Measurements from ENCODE around the gene FAU. TPM values are rescaled to one million over a fixed set of nuclear protein-coding genes. Genes with fewer than 3 reads are reported as not detected.

Gene FAU
- total and polyA plus RNA-seq, 4 experiments from 2014 or later: 913 to 1,690 (median 1,294) TPM

GRCh38 chr11:65084598-65085375 is 37.1 kb downstream of the FAU start:
- DNase-seq: no peak
- Histone ChIP-seq H3K4me1 (ENCODE audit: insufficient read depth, low read length) (peaks cover 24% of the 10 kb centered on the region), H3K4me3 (ENCODE audit: low read length in 2 of 2) (peak overlapping the region; percentile 50 to 75), H3K36me3 (ENCODE audit: insufficient read depth, low read length) (peaks cover 37% of the 10 kb centered on the region), H3K27me3 (ENCODE audit: insufficient read depth, low read length) (no peaks in the 10 kb centered on the region), H3K27ac (ENCODE audit: low read depth, low read length) (peak overlapping the region; percentile 94), H3K9me3 (ENCODE audit: control insufficient read depth in 1 of 2, low read length in 2 of 2) (no peaks in the 10 kb centered on the region)
- Mint-ChIP-seq H3K4me1 (peaks cover 9 to 42% (median 25%) of the 10 kb centered on the region in 4 donors), H3K36me3 (peaks cover 28 to 29% of the 10 kb centered on the region in 2 donors), H3K9me3 (peaks cover 0 to 4% (median 0%) of the 10 kb centered on the region in 8 donors), H3K4me3 (peak overlapping the region; percentile 92 to 96 (median 94)), H3K27me3 (no peaks in the 10 kb centered on the region), H3K27ac (peak overlapping the region; percentile 97 to 99 (median 98))
- intact Hi-C loops (cut with micrococcal nuclease): loop anchor here (1.0 kb wide), 8 partner anchors 12 to 306 kb away; partner anchors contain the start of genes FAU, MRPL49, PPP2R5B and SF1
- ChIA-PET POLR2A (ENCODE audit: partially characterized antibody) (interaction anchor here (0.8 to 3.0 kb wide), 7 partner anchors 9 to 37 kb away, joined by 3 to 17 read pairs (median 4); partner anchors contain the start of genes FAU, MRPL49, TM7SF2 and VPS51), CTCF (ENCODE audit: partially characterized antibody) (interaction anchor here (1.0 to 1.8 kb wide), 8 partner anchors 10 to 70 kb away, joined by 3 to 9 read pairs (median 4); partner anchors contain the start of genes ARL2 and SAC3D1)

DNA sequence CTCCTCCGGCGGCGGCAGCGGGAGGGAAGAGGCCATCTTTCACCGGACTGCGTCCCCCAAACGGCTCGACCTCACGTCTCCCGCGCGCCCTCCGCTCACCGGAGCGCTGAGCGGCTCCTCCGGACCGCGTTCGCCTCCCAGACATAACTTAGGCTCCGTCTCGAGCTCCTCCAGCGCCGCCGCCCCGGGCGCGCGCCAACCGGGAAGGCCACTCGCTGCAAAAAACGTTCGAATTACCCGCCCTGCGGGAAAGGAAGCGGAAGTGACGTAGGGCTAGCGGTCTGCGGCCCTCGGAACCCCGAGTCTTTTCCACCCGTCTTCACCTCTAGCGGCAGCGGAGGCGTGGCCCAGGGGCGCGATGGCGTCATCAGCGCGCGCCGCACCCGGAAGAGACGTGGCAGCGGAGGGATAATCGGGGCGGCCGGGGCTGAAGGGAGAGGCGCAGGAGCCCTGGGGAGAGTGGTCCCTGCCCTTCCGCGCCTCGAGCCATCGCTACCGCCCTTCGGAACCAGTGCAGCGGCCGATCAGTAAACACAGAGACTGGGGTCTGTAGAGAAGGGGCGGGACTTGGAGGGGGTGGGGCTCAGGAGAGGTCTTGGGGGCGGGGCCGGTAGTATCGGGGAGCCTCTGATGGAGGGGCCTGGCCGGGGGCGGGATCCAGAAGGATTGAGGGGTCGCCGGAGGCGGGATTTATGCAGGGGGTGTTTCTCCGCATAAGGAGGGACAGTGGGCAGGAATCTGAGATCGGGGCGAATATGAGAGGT is 37.9 kb downstream of the FAU start, which contains the start of the genes CDCA5 and ZFPL1:
TSS of gene CDCA5 (minus strand) at position 207 of the 764 bp plus-strand sequence. CDS start at position 145, 62 bp downstream.
TSS of gene ZFPL1 (plus strand) at position 389 of the 764 bp plus-strand sequence. CDS start 477 bp downstream, outside the sequence.
- Mint-ChIP-seq H3K27ac (peak within 1 kb of the TSS; percentile 97 to 99 (median 98)), H3K36me3 (peaks cover 20 to 24% of the 10 kb centered on the region in 2 donors), H3K4me3 (peak within 1 kb of the TSS; percentile 92 to 96 (median 94)), H3K9me3 (peaks cover 0 to 4% (median 0%) of the 10 kb centered on the region in 8 donors), H3K4me1 (peaks cover 9 to 42% (median 26%) of the 10 kb centered on the region in 4 donors), H3K27me3 (no peaks in the 10 kb centered on the region)
- peaks cover 25% of the 10 kb centered on the region for H3K4me1 ChIP-seq (ENCODE audit: insufficient read depth, low read length)
- H3K36me3 ChIP-seq (ENCODE audit: insufficient read depth, low read length): peaks cover 30% of the 10 kb centered on the region
- ChIA-PET POLR2A (ENCODE audit: partially characterized antibody) (interaction anchor here (0.7 to 2.4 kb wide), 8 partner anchors 10 to 196 kb away, joined by 3 to 16 read pairs (median 6); partner anchors contain the start of genes FAU, MRPL49, SAC3D1 and VPS51), CTCF (ENCODE audit: partially characterized antibody) (interaction anchor here (1.1 to 1.5 kb wide), 6 partner anchors 11 to 71 kb away, joined by 3 to 5 read pairs (median 4); partner anchors contain the start of genes ARL2 and ZNHIT2)
- intact Hi-C loops (cut with micrococcal nuclease): loop anchor here (1.0 kb wide), 8 partner anchors 12 to 306 kb away; partner anchors contain the start of genes FAU, MRPL49, PPP2R5B and SF1
- peak within 1 kb of the TSS; percentile 74 to 75 for H3K4me3 ChIP-seq (ENCODE audit: low read length in 2 of 2)
- DNase-seq: peak; percentile 94 to 98 (median 97)
- no peaks in the 10 kb centered on the region for H3K27me3 ChIP-seq (ENCODE audit: insufficient read depth, low read length)
- no peaks in the 10 kb centered on the region for H3K9me3 ChIP-seq (ENCODE audit: control insufficient read depth in 1 of 2, low read length in 2 of 2)
- peak within 1 kb of the TSS; percentile 94 for H3K27ac ChIP-seq (ENCODE audit: low read depth, low read length)

DNA sequence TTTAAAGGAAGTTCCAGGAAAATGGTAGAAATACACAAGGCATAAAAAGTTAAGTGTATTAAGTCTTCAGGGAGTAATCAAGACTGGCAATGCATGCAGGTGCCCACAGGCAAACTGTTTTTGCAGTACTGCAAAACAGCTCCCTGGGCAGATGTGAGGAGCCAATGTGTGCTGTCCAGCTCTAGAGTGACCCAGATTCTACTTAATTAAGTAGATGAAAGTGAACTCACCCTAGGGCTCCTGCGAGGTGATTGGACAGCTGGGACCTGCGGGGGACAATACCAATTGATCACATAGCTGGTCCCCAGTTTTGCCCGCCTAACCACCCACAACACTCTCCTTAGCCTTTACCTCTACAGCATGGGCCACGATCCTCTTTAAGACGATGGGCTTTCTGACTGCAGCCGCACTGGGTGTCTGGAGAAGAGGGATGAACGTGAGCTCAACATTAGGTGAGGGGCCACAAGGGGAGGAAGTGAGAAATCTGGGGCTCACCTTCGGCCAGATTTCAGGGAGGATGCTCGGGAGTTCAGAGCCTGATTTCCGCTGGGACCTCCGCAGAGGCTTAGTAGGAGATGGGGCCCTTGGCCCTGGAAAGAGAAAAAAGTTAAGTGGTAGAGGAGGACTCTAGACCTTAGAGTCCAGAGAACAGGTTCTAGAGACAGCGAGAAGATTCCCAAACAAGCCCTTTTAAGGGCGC is 38.6 kb downstream of the FAU start:
- intact Hi-C loops (cut with micrococcal nuclease): no loop called here
- Mint-ChIP-seq H3K36me3 (peaks cover 13 to 17% of the 10 kb centered on the region in 2 donors), H3K4me3 (peak overlapping the region; percentile 92 to 96 (median 94)), H3K4me1 (peaks cover 11 to 46% (median 29%) of the 10 kb centered on the region in 4 donors), H3K9me3 (peaks cover 0 to 4% (median 0%) of the 10 kb centered on the region in 8 donors), H3K27ac (peak overlapping the region; percentile 97 to 99 (median 98)), H3K27me3 (no peaks in the 10 kb centered on the region)
- H3K4me3 ChIP-seq (ENCODE audit: low read length in 2 of 2): peak overlapping the region; percentile 74 to 75
- peaks cover 32% of the 10 kb centered on the region for H3K4me1 ChIP-seq (ENCODE audit: insufficient read depth, low read length)
- peak in 1 of 5 donors; percentile 4 for DNase-seq
- H3K9me3 ChIP-seq (ENCODE audit: control insufficient read depth in 1 of 2, low read length in 2 of 2): no peaks in the 10 kb centered on the region
- POLR2A ChIA-PET (ENCODE audit: partially characterized antibody): interaction anchor here (0.7 to 2.4 kb wide), 8 partner anchors 11 to 195 kb away, joined by 3 to 16 read pairs (median 6); partner anchors contain the start of genes FAU, MRPL49, SAC3D1 and VPS51
- no peaks in the 10 kb centered on the region for H3K27me3 ChIP-seq (ENCODE audit: insufficient read depth, low read length)
- peaks cover 29% of the 10 kb centered on the region for H3K36me3 ChIP-seq (ENCODE audit: insufficient read depth, low read length)
- H3K27ac ChIP-seq (ENCODE audit: low read depth, low read length): peak overlapping the region; percentile 94
- CTCF ChIA-PET (ENCODE audit: partially characterized antibody): interaction anchor here (0.8 to 1.5 kb wide), 10 partner anchors 12 to 183 kb away, joined by 3 to 5 read pairs (median 4); partner anchors contain the start of genes ARL2, TM7SF2 and ZNHIT2

DNA sequence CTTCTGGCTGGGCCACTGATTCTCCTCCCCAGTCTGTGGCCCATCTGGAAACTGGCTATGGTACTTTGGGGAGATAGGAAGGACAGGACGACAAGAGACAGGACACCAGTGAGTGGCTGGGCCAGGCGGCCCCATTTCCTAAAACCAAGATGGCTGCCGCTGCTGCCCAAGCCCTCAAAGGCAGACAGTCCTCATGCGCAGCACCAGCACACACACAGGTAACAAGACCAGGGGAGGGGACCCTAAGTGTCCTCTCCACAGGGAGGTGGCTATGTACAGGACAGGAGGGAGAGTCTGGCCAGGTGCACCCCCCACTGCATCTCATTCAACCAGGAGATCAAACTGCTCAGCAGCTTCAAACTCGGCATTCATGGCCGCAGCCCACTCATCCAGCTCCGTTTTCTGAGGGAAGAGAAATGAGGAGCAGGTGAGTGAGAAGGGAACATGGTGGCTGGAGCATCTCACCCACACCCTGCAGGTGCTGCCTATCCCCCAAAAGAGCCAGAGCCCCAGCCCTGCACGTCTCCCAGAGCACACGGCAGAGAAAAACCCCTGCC is 43.1 kb downstream of the FAU start:
- H3K9me3 Mint-ChIP-seq: peaks cover 0 to 1% (median 0%) of the 10 kb centered on the region in 8 donors
- peaks cover 4 to 29% (median 18%) of the 10 kb centered on the region in 4 donors for H3K4me1 Mint-ChIP-seq
- peak overlapping the region in 6 of 7 donors; percentile 42 to 93 (median 74) for H3K27ac Mint-ChIP-seq
- no peak overlapping the region for H3K4me3 Mint-ChIP-seq
- POLR2A ChIA-PET (ENCODE audit: partially characterized antibody): interaction anchor here (1.1 to 1.3 kb wide), 2 partner anchors 38 kb away, joined by 3 to 4 read pairs; partner anchors contain the start of genes SAC3D1 and ZNHIT2
- Histone ChIP-seq H3K27ac (ENCODE audit: low read depth, low read length) (peak overlapping the region; percentile 35), H3K4me3 (ENCODE audit: low read length in 2 of 2) (no peak overlapping the region), H3K36me3 (ENCODE audit: insufficient read depth, low read length) (no peaks in the 10 kb centered on the region), H3K27me3 (ENCODE audit: insufficient read depth, low read length) (no peaks in the 10 kb centered on the region), H3K4me1 (ENCODE audit: insufficient read depth, low read length) (peaks cover 24% of the 10 kb centered on the region), H3K9me3 (ENCODE audit: control insufficient read depth in 1 of 2, low read length in 2 of 2) (no peaks in the 10 kb centered on the region)
- CTCF ChIA-PET (ENCODE audit: partially characterized antibody): interaction anchor here (0.7 to 9.5 kb wide), 9 partner anchors 10 to 67 kb away, joined by 3 to 57 read pairs (median 4); partner anchors contain the start of genes ARL2, SAC3D1 and SYVN1
- peaks cover 0 to 2% of the 10 kb centered on the region in 2 donors for H3K36me3 Mint-ChIP-seq
- DNase-seq: no peak
- intact Hi-C loops (cut with micrococcal nuclease): loop anchor here (1.0 to 5.0 kb wide), 4 partner anchors 38 to 232 kb away; partner anchors contain the start of genes SAC3D1 and SNX15
- H3K27me3 Mint-ChIP-seq: no peaks in the 10 kb centered on the region

DNA sequence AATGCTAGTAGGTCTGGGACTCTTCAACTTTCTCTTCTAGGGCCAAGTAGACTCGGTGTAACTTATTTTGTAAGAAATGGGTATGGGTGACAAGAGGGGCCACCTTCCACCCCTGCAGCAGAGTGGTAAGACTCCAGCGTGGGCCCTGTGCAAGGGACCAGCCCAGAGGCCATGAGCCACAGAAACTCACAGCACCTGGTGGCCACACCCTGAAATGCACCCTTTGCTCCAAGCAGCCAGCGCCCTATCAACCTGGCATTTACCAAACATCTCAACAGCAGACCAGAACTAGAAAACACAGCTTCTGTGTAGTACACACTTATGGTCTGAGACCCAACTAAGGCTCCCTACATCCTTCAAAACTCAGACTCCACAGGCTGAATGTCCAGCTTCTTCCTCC is 43.8 kb downstream of the FAU start:
- Mint-ChIP-seq H3K27ac (peak overlapping the region; percentile 42 to 93 (median 81)), H3K27me3 (no peaks in the 10 kb centered on the region), H3K36me3 (no peaks in the 10 kb centered on the region), H3K4me1 (peaks cover 4 to 22% (median 12%) of the 10 kb centered on the region in 4 donors), H3K4me3 (peak overlapping the region in 2 of 8 donors; percentile 9 to 30), H3K9me3 (no peaks in the 10 kb centered on the region)
- Histone ChIP-seq H3K27ac (ENCODE audit: low read depth, low read length) (peak overlapping the region; percentile 35), H3K4me1 (ENCODE audit: insufficient read depth, low read length) (peaks cover 18% of the 10 kb centered on the region), H3K36me3 (ENCODE audit: insufficient read depth, low read length) (no peaks in the 10 kb centered on the region), H3K9me3 (ENCODE audit: control insufficient read depth in 1 of 2, low read length in 2 of 2) (no peaks in the 10 kb centered on the region), H3K27me3 (ENCODE audit: insufficient read depth, low read length) (no peaks in the 10 kb centered on the region), H3K4me3 (ENCODE audit: low read length in 2 of 2) (no peak overlapping the region)
- ChIA-PET CTCF (ENCODE audit: partially characterized antibody) (interaction anchor here (0.7 to 9.5 kb wide), 8 partner anchors 10 to 66 kb away, joined by 3 to 57 read pairs (median 4); partner anchors contain the start of genes ARL2, SAC3D1 and SYVN1), POLR2A (ENCODE audit: partially characterized antibody) (interaction anchor here (0.7 to 1.3 kb wide), 3 partner anchors 33 to 44 kb away, joined by 3 read pairs; partner anchors contain the start of genes FAU, MRPL49, SAC3D1 and TM7SF2)
- DNase-seq: peak; percentile 71 to 75 (median 72)
- intact Hi-C loops (cut with micrococcal nuclease): loop anchor here (1.0 to 5.0 kb wide), 4 partner anchors 37 to 231 kb away; partner anchors contain the start of genes SAC3D1 and SNX15

Data from CD4-positive, alpha-beta memory T cell (primary cell).